T47D (cell line): ENCODE measurements around the gene CDYL2.

Source experiments
- DNase-seq, 2 experiments: peaks; one replicate each; pipeline versions ENCODE4 v3.0.0 to v3.0.0-alpha.2; 2011 to 2012; ENCODE audit warnings: low read depth in 1 of 2, low spot score in 1 of 2
- JUND ChIP-seq: IDR thresholded peaks from 2 replicates; pipeline ENCODE4 v1.6.1; 2012; ENCODE audit warnings: low read depth
- in situ Hi-C: cut with HindIII; loops from 2 replicates; pipeline ENCODE4 v1.10.0; 2016; ENCODE audit warnings: low sequenced_read_pairs, low pct_unique_long_range_greater_than_20kb

CDYL2 gene

DNA sequence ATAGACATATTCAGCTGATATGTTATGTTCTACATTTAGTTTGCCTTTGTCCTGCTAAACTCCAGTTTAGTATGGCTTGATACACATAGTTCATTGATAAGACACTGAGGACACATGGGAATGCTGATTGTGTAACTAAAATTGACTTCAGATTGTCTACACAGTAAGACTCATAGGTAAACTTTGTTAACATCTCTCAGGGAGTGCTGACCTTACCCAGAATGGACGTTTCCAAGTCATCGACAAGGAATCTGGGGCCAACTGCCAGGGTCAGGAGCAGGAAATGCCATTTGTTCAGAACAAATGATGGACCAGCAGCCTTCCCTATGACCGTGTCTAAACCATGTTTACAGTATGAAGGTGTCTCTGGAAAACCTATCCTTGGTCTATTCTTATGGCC, 204.9 kb downstream of the CDYL2 start:
- in situ Hi-C loops: no loop called here
- TF ChIP-seq JUND: no peak
- DNase-seq: no peak

DNA sequence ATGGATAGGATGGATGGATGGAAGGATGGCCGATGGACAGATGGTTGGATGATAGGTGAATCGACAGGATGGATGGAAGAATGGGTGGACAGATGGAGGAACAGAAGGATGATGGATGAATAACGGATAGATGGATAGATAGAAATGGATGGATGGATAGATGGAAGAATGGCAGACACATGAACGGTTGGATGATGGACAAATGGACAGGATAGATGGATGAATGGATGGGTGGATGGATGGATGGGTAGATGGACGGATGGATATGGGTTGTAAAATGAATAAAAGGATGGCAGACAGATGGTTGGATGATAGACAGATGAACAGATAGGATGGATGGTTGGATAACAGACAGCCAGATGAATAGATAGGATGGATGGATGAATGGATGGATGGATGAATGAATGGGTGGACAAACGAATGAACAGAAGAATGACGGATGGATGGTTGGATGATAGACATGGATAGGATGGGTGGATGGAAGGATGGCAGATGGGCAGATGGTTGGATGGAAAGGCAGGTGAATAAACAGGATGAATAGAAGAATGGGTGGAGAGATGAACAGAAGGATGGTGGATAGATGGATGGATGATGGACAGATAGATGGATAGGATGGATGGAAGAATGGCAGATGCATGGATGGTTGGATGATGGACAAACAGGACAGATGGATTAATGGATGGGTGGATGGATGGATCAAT, 207.7 kb downstream of the CDYL2 start:
- in situ Hi-C loops: no loop called here
- TF ChIP-seq JUND: no peak
- no peak for DNase-seq

- in situ Hi-C loops: no loop called here
- no peak for TF ChIP-seq JUND
- no peak for DNase-seq
Observed at GRCh38 chr16:80594756-80595155, 209.6 kb downstream of the CDYL2 start.

DNA sequence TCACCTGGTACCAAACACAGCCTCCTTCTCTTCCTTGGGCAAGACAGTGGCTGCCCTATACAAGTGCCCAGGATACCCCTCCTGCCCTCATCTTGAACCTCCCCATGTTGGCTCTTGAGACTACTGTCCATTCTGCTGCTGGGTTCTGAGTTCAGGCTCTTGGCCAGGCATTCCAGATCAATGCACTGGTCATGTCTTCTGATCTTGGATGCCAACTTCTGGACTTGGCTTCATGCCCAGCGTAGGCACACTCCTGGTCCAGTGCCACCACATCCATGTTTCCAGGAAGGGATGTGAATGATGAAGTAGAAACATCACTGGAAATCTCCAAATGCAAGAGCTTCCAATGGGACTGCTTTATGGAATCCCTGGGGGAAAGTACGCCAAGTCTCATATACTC, 212.1 kb downstream of the CDYL2 start:
- TF ChIP-seq JUND: no peak
- DNase-seq: no peak
- in situ Hi-C loops: no loop called here

DNA sequence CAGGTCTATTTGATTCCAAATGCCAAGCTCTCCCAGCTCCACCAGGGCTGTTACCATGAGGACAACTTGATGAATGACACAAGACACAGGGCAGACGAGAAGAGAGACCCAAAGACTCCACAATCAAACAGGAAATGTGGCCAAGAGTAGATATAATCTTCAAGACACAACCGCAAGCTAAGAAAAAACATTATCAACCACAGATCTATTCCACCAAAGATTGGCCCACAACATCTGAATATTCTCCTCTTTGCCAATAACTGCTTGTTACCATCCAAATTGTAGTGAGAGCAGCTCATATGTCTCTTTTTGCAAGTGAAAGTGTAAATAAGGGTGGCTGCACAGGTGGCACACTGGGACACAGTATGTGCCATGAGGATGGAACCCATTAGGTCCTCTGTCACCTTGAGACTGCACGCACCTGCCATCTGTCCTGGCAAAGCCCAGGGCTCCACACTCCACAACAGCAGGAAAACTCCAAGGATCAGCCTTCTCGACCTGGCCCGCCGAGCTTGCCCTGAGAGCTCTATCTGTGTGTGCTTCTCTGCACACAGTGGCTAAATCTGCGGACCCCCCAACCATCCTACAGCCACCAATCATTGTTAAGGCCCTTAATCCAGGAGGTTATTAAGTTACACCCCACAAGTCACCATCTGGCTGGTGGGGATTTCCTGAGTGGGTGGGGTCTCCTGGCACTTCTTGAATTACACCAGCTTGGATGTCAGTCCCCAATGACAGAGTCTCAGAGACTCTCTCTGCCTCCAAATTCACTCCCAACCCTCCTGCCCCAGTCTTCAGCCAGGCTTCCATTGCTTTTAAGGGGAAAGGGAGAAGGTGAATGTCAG, 213.1 kb downstream of the CDYL2 start:
- no peak for TF ChIP-seq JUND
- in situ Hi-C loops: no loop called here
- DNase-seq: no peak

DNA sequence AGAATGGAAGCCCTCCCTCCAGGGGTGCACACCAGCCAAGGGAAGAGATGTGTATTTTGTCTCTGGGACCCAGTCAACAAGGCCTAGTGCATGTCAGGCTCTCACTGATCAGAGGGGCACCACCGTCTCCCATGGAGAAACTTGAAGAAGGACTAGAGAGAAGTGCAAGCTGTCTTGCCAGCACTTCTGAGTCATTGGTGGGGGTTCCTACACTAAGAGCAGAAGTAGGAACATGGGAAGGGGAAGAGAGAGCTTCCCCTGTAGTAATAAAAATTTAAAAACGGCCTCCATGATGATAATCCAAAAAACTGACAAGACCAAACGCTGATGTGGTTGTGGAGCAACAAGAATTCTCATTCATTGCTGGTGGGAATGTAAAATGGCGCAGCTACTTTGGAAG, 217.3 kb downstream of the CDYL2 start:
- TF ChIP-seq JUND: no peak
- DNase-seq: no peak
- in situ Hi-C loops: no loop called here

GRCh38 chr16:80586476-80586875, 217.9 kb downstream of the CDYL2 start:
- no peak for DNase-seq
- in situ Hi-C loops: no loop called here
- no peak for TF ChIP-seq JUND

DNA sequence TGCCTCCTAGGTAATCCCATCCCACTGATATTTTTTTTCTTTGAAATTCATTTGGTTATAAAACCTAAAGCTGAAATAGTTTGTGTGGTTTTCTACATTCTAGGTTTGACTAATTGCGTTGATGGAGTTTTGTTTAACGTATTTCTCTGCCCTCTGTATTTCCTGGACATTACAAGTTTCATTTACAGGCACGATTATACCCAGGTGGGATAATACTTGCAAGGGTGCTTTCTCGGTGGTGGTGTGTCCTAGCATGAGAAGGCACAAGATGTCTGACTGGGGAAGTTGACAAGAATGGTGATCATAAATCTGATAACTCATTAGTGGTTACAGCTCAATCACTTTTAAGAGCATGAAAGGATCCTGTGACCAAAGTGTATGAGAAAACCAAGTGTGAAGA, 218.6 kb downstream of the CDYL2 start:
- in situ Hi-C loops: no loop called here
- no peak for DNase-seq
- TF ChIP-seq JUND: no peak

- in situ Hi-C loops: no loop called here
- DNase-seq: no peak
Observed at GRCh38 chr16:80583466-80583865, 220.9 kb downstream of the CDYL2 start.

DNA sequence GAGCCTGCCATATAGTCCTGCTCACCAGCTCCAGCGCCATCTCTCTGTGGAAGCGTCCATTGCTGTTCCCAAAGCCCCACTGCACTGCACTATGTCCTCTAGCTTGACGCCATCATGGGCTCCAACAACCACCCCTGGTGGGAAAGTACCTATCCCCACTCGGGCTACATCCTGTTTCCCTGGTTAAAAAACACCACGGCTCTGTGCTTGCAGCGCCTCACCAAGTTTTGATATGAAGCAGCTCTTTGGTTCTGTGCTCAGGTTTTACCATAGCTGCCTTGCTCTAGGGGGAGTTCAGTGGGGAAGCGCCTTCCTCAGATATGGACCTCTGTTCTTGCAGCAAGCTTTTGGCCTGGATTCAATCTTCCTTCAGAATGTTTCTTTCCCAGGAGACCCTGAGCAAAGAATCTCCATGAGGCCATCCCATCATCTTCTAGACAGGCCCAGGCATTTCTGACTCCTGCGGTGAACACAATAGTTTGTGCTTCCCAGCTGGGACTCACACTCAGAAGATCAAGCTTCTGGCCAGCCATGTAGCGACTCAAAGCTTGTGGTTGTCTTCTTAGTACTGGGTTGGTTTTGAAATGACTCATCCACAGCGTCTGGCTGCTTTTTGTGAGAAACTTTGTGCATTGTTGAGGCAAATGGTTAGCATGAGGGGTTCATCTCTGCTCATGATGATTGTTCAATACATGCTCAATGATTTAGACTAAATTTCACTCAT, 224.1 kb downstream of the CDYL2 start:
- in situ Hi-C loops: no loop called here
- TF ChIP-seq JUND: no peak
- DNase-seq: no peak

More at GRCh38 chr16:80583466-80583865, 220.9 kb downstream of the CDYL2 start:
- TF ChIP-seq JUND: no peak

DNA sequence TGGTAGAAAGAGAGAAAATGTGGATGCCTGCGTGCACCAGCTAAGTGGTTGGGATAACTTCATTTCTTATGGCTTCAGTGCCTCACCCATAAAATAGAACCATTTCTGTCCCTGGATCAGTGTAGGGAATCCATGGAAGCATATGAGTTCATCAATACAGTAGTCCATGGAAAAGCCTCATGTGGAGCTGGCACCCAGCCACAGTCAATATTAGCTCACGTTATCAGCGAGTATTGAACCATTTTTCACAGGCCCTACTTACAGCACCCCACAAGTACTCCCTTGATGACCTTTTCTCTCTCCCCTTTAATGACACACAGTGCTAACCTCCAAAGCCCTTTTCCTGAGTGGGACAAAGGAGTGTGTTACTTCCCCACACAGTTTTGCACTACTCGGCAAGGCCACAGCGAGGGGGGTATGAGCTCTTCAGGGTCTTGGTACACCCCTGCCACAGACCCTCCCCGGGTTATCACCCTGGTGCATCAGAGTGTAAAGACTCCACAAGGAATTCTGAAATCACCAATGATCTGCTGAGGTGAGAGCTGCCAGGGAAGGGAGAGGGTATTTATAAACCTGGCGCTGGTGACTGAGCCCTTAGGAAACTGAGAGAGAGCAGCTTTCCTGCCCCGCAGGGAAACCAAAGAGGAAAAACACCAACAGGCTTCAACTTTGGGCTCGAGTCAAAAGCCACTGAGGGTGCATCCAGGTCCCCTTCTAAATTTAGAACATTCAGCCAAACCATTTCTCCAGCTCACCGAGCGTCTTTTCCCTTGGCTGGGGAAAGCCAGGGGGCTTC, 226.7 kb downstream of the CDYL2 start:
- no peak for TF ChIP-seq JUND
- in situ Hi-C loops: no loop called here

GRCh38 chr16:80576343-80576912, 228.0 kb downstream of the CDYL2 start:
- in situ Hi-C loops: no loop called here
- DNase-seq: no peak
- no peak for TF ChIP-seq JUND

More for the DNA sequence above, 226.7 kb downstream of the CDYL2 start:
- no peak for DNase-seq
